SU-DHL-6 (cell line): Measurements from ENCODE around the gene ROCK2.

Experiments used
- H2AFZ ChIP-seq: fragments of 200-600 bp; sonication (generic); 2 replicates; pipeline ENCODE4 v1.6.1; 2014; ENCODE audit warnings: low read depth, mild to moderate bottlenecking, moderate library complexity, mixed read lengths, antibody characterized with exemption, low read length; ENCODE audit not compliant: severe bottlenecking
- H3F3A ChIP-seq: fragments of 200-600 bp; shearing (Covaris generic); 2 replicates; pipeline ENCODE4 v1.6.0; 2016; ENCODE audit warnings: antibody characterized with exemption, mild to moderate bottlenecking; ENCODE audit not compliant: insufficient read depth
- H3K27ac ChIP-seq: fragments of 200-600 bp; sonication (generic); 2 replicates; pipeline ENCODE4 v1.5.1; 2016; ENCODE audit warnings: low read depth, mild to moderate bottlenecking, low read length, moderate library complexity, mixed read lengths
- H3K27me3 ChIP-seq: fragments of 200-600 bp; sonication (generic), shearing (Covaris generic); 2 replicates; pipeline ENCODE4 v1.6.0; 2014; ENCODE audit warnings: mild to moderate bottlenecking, low read length
- H3K36me3 ChIP-seq: fragments of 200-600 bp; sonication (generic); 2 replicates; pipeline ENCODE4 v1.6.1; 2014; ENCODE audit warnings: mild to moderate bottlenecking, low read length, mixed read lengths
- H3K4me2 ChIP-seq: fragments of 300-600, 200-600 bp; shearing (Covaris generic), sonication (generic); 2 replicates; pipeline ENCODE4 v1.6.0; 2014; ENCODE audit warnings: low read length, low read depth, mild to moderate bottlenecking; ENCODE audit not compliant: poor library complexity, severe bottlenecking
- H3K4me3 ChIP-seq: fragments of 200-600 bp; sonication (generic); 2 replicates; pipeline ENCODE4 v1.5.1; 2014; ENCODE audit warnings: antibody characterized with exemption, low read length, mild to moderate bottlenecking, mixed read lengths; ENCODE audit not compliant: insufficient read depth, poor library complexity, severe bottlenecking
- H3K79me2 ChIP-seq: fragments of 200-600 bp; sonication (generic); 2 replicates; pipeline ENCODE4 v1.6.1; 2014; ENCODE audit warnings: mild to moderate bottlenecking, low read length, moderate library complexity; ENCODE audit not compliant: insufficient read depth
- H3K9ac ChIP-seq: fragments of 200-600 bp; sonication (generic); 2 replicates; pipeline ENCODE4 v1.7.0; 2014; ENCODE audit warnings: mild to moderate bottlenecking, low read length
- H3K9me2 ChIP-seq: fragments of 200-600 bp; sonication (generic); replicated peaks from 2 replicates; pipeline ENCODE4 v1.6.1; 2014; ENCODE audit warnings: low read length; ENCODE audit not compliant: insufficient read depth
- H3K9me3 ChIP-seq: fragments of 200-600 bp; sonication (generic); 2 replicates; pipeline ENCODE4 v1.6.1; 2014; ENCODE audit warnings: low read length, mixed read lengths; ENCODE audit not compliant: insufficient read depth
- H4K20me1 ChIP-seq: fragments of 200-600 bp; sonication (generic); 2 replicates; pipeline ENCODE4 v1.6.1; 2014; ENCODE audit warnings: low read depth, mild to moderate bottlenecking, antibody characterized with exemption, low read length, moderate library complexity, mixed read lengths
- CTCF ChIP-seq: fragments of 200-600 bp; sonication (generic); IDR thresholded peaks from one replicate; pipeline ENCODE4 v1.5.1; 2017; ENCODE audit warnings: antibody characterized with exemption, mild to moderate bottlenecking, low read length, moderate library complexity; ENCODE audit not compliant: insufficient read depth, poor library complexity, severe bottlenecking
- EZH2phosphoT487 ChIP-seq: fragments of 200-600 bp; sonication (generic), shearing (Covaris generic); conservative IDR thresholded peaks from 2 replicates; pipeline ENCODE4 v1.6.1; 2018; ENCODE audit warnings: mild to moderate bottlenecking, antibody characterized with exemption, low read length, moderate library complexity, mixed read lengths

Gene ROCK2

DNA sequence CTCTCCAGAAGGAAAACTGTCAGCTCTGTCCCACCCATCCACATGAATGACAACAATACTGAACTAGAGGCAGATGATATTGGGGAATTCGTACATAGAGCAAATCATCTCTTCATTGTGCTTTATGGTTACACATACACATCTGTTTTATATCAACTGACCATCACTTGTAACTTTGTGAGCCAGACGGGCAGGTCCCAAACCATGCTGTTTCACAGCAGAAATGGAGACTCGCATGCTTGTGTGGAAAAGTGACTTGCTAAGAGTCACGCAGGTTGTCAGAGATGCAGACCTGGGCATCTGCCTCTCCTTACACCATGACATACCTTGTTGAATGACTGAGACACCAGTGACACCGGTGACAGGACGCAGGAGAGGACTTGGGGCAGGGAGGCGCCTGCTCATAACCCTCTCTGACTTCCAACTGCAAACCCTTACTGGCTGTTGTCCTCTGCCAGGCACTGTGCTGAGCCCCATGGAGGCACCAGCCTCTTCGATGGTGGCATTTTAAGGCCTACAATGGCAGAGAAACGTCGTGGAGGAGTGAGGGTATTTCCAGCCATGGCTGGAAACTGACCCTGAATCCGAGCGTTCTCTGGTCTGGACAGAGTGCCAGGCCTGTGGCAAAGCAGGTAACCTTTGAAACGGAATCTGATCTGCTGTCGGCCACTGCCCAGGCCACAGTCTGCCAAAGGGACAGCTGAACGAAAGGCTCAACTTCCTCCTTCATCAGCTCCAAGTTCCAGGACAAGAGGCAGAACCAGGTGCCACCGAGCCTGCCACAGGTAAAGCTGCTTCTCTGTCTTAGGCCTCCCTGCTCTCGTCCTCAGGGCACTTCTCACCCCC lies 26.9 kb upstream of the ROCK2 start:
- Histone ChIP-seq H3K9ac (no peak overlapping the region), H3K9me2 (no peaks in the 10 kb centered on the region), H3F3A (no peaks in the 10 kb centered on the region), H3K27ac (no peak overlapping the region), H3K9me3 (no peaks in the 10 kb centered on the region), H3K4me3 (no peak overlapping the region), H4K20me1 (no peaks in the 10 kb centered on the region), H3K36me3 (no peaks in the 10 kb centered on the region), H3K79me2 (no peaks in the 10 kb centered on the region), H3K4me2 (no peak overlapping the region), H3K27me3 (no peaks in the 10 kb centered on the region), H2AFZ (no peak overlapping the region)
- no peak for TF ChIP-seq EZH2phosphoT487
- no peak for TF ChIP-seq CTCF

GRCh38 chr2:11370377-11371091 lies 26.1 kb upstream of the ROCK2 start:
- no peak overlapping the region for H2AFZ ChIP-seq
- no peak overlapping the region for H3K4me3 ChIP-seq
- no peaks in the 10 kb centered on the region for H3K9me3 ChIP-seq
- H3K27ac ChIP-seq = no peak overlapping the region
- no peaks in the 10 kb centered on the region for H3F3A ChIP-seq
- H3K9ac ChIP-seq = no peak overlapping the region
- H3K27me3 ChIP-seq = no peaks in the 10 kb centered on the region
- no peaks in the 10 kb centered on the region for H3K9me2 ChIP-seq
- no peaks in the 10 kb centered on the region for H3K36me3 ChIP-seq
- TF ChIP-seq CTCF (no peak), EZH2phosphoT487 (no peak)
- no peaks in the 10 kb centered on the region for H4K20me1 ChIP-seq
- no peaks in the 10 kb centered on the region for H3K79me2 ChIP-seq
- H3K4me2 ChIP-seq = no peak overlapping the region

- no peaks in the 10 kb centered on the region for H3K9me2 ChIP-seq
- H3K79me2 ChIP-seq = no peaks in the 10 kb centered on the region
- H2AFZ ChIP-seq = no peak overlapping the region
- no peaks in the 10 kb centered on the region for H3F3A ChIP-seq
- no peaks in the 10 kb centered on the region for H3K27me3 ChIP-seq
- H3K27ac ChIP-seq = no peak overlapping the region
- H3K36me3 ChIP-seq = no peaks in the 10 kb centered on the region
- no peak overlapping the region for H3K4me3 ChIP-seq
- TF ChIP-seq CTCF (no peak), EZH2phosphoT487 (no peak)
- no peaks in the 10 kb centered on the region for H4K20me1 ChIP-seq
- no peaks in the 10 kb centered on the region for H3K9me3 ChIP-seq
- no peak overlapping the region for H3K9ac ChIP-seq
- no peak overlapping the region for H3K4me2 ChIP-seq
These were observed 23.7 kb upstream of the ROCK2 start for GRCh38 chr2:11368059-11368572.
